ENCODE measurements around the gene PCDHA11.
A peak's percentile ranks its signal among the peaks of the same experiment; 100 is the strongest.
"Not testable (repeated sequence)": the region's sequence is repeated elsewhere in the genome, so short reads cannot be mapped to it uniquely, and the experiment has no call there.

Gene PCDHA11

DNA sequence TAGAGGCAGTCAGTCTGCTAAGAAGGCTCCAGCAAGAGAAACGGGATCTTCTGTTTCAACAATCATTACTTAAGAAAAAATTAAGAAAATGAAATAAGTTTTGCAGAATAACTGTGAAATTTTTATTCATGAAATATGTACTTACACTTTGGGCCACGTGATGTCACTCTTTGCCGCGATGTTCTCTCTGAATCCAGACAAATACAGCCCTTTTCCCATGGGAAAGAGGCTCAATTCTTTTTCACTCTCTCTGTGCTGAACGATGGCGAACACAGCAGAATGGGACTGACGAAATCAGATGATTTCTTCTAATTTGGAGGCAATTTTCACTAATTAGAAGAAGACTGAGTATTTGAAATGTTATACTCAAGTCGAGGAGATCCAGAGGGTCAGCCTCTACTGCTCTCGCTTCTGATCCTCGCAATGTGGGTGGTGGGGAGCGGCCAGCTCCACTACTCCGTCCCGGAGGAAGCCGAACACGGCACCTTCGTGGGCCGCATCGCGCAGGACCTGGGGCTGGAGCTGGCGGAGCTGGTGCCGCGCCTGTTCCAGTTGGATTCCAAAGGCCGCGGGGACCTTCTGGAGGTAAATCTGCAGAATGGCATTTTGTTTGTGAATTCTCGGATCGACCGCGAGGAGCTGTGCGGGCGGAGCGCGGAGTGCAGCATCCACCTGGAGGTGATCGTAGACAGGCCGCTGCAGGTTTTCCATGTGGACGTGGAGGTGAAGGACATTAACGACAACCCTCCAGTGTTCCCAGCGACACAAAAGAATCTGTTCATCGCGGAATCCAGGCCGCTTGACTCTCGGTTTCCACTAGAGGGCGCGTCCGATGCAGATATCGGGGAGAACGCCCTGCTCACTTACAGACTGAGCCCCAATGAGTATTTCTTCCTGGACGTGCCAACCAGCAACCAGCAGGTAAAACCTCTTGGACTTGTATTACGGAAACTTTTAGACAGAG is 20.3 kb upstream of the PCDHA11 start, which contains the start of gene PCDHA9:
PCDHA9 (plus strand) TSS at position 244 of the 964 bp plus-strand sequence; CDS start at position 358, 114 bp downstream.
- TF ChIP-seq NFIC (IDR thresholded peaks at IDR 0.05); ZBTB7A (IDR thresholded peaks at IDR 0.05; ENCODE audit: low read depth); EGR1 (IDR thresholded peaks at IDR 0.05): not testable (repeated sequence)

DNA sequence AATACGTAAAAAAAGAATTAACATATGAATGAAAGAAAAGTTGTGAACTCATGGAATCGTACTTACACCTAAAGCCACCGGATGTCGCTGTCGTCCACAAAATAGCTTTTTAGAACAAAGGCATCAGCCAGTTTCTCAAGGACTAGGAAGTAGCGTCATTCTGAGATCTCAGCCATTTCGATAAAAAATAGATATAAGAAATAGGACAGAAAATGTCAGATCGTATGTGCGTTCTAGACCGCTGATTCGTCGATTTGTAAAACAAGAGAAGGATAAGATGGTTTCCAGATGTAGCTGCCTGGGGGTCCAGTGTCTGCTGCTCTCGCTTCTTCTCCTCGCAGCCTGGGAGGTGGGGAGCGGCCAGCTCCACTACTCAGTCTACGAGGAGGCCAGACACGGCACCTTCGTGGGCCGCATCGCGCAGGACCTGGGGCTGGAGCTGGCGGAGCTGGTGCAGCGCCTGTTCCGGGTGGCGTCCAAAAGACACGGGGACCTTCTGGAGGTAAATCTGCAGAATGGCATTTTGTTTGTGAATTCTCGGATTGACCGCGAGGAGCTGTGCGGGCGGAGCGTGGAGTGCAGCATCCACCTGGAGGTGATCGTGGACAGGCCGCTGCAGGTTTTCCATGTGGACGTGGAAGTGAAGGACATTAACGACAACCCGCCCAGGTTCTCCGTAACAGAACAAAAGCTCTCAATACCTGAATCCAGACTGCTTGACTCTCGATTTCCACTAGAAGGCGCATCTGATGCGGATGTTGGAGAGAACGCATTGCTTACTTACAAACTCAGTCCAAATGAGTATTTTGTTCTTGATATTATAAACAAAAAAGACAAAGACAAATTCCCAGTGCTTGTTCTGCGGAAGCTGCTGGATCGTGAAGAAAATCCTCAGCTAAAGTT is 12.7 kb upstream of the PCDHA11 start, which contains the start of gene PCDHA10:
PCDHA10 (plus strand) TSS at position 126 of the 903 bp plus-strand sequence; CDS start at position 278, 152 bp downstream.
- no peak for TF ChIP-seq TAF1 (IDR thresholded peaks at IDR 0.05; ENCODE audit: low read depth)
- peak; percentile 30; the same call in 1 of the 2 replicates for TF ChIP-seq RAD21 (IDR thresholded peaks at IDR 0.05; ENCODE audit: low read depth)

DNA sequence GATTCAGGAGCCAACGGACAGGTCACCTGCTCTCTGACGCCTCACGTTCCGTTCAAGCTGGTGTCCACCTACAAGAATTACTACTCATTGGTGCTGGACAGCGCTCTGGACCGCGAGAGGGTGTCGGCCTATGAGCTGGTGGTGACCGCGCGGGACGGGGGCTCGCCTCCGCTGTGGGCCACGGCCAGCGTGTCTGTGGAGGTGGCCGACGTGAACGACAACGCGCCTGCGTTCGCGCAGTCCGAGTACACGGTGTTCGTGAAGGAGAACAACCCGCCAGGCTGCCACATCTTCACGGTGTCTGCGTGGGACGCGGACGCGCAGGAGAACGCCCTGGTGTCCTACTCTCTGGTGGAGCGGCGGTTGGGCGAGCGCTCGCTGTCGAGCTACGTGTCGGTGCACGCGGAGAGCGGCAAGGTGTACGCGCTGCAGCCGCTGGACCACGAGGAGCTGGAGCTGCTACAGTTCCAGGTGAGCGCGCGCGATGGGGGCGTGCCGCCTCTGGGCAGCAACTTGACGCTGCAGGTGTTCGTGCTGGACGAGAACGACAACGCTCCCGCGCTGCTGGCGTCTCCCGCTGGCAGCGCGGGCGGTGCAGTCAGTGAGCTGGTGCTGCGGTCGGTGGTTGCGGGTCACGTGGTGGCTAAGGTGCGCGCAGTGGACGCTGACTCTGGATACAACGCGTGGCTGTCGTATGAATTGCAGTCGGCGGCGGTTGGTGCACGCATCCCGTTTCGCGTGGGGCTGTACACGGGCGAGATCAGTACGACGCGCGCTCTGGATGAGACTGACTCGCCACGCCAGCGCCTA is 11.4 kb upstream of the PCDHA11 start:
- TF ChIP-seq TEAD4 (IDR thresholded peaks at IDR 0.05), result no peak
- no peak for TF ChIP-seq TCF12 (IDR thresholded peaks at IDR 0.05; ENCODE audit: low read depth)
- TF ChIP-seq YY1 (IDR thresholded peaks at IDR 0.05; ENCODE audit: low read depth), result no peak
- TF ChIP-seq, protein P1, sequence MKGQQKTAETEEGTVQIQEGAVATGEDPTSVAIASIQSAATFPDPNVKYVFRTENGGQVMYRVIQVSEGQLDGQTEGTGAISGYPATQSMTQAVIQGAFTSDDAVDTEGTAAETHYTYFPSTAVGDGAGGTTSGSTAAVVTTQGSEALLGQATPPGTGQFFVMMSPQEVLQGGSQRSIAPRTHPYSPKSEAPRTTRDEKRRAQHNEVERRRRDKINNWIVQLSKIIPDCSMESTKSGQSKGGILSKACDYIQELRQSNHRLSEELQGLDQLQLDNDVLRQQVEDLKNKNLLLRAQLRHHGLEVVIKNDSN (IDR thresholded peaks at IDR 0.05), result no peak
- TF ChIP-seq, protein P2, sequence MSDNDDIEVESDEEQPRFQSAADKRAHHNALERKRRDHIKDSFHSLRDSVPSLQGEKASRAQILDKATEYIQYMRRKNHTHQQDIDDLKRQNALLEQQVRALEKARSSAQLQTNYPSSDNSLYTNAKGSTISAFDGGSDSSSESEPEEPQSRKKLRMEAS (IDR thresholded peaks at IDR 0.05), result no peak
- no peak for TF ChIP-seq CREB1 (IDR thresholded peaks at IDR 0.05; ENCODE audit: low read depth)
- no peak for TF ChIP-seq CEBPB (IDR thresholded peaks at IDR 0.05)
- TF ChIP-seq RAD21 (IDR thresholded peaks at IDR 0.05; ENCODE audit: low read depth), result no peak
- TF ChIP-seq EP300 (IDR thresholded peaks at IDR 0.05; ENCODE audit: borderline replicate concordance), result no peak
- TF ChIP-seq EGR1 (IDR thresholded peaks at IDR 0.05), result no peak
- TF ChIP-seq TAF1 (IDR thresholded peaks at IDR 0.05; ENCODE audit: low read depth), result no peak
- no peak for TF ChIP-seq NFIC (IDR thresholded peaks at IDR 0.05)
- TF ChIP-seq, protein P3, sequence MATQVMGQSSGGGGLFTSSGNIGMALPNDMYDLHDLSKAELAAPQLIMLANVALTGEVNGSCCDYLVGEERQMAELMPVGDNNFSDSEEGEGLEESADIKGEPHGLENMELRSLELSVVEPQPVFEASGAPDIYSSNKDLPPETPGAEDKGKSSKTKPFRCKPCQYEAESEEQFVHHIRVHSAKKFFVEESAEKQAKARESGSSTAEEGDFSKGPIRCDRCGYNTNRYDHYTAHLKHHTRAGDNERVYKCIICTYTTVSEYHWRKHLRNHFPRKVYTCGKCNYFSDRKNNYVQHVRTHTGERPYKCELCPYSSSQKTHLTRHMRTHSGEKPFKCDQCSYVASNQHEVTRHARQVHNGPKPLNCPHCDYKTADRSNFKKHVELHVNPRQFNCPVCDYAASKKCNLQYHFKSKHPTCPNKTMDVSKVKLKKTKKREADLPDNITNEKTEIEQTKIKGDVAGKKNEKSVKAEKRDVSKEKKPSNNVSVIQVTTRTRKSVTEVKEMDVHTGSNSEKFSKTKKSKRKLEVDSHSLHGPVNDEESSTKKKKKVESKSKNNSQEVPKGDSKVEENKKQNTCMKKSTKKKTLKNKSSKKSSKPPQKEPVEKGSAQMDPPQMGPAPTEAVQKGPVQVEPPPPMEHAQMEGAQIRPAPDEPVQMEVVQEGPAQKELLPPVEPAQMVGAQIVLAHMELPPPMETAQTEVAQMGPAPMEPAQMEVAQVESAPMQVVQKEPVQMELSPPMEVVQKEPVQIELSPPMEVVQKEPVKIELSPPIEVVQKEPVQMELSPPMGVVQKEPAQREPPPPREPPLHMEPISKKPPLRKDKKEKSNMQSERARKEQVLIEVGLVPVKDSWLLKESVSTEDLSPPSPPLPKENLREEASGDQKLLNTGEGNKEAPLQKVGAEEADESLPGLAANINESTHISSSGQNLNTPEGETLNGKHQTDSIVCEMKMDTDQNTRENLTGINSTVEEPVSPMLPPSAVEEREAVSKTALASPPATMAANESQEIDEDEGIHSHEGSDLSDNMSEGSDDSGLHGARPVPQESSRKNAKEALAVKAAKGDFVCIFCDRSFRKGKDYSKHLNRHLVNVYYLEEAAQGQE (IDR thresholded peaks at IDR 0.05; ENCODE audit: low read depth), result no peak
- TF ChIP-seq ZBTB7A (IDR thresholded peaks at IDR 0.05; ENCODE audit: low read depth), result no peak

DNA sequence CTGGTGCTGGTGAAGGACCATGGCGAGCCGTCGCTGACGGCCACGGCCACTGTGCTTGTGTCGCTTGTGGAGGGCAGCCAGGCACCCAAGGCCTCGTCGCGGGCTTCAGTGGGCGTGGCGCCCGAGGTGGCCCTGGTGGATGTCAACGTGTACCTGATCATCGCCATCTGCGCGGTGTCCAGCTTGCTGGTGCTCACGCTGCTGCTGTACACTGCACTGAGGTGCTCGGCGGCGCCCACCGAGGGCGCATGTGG is 10.8 kb upstream of the PCDHA11 start:
- TF ChIP-seq CREB1 (IDR thresholded peaks at IDR 0.05; ENCODE audit: low read depth) (no peak), RAD21 (IDR thresholded peaks at IDR 0.05; ENCODE audit: low read depth) (no peak), FOXM1 (IDR thresholded peaks at IDR 0.05; ENCODE audit: borderline replicate concordance, low read depth) (no peak), TCF12 (IDR thresholded peaks at IDR 0.05; ENCODE audit: low read depth) (no peak), NFIC (IDR thresholded peaks at IDR 0.05) (no peak), CEBPB (IDR thresholded peaks at IDR 0.05) (no peak), TAF1 (IDR thresholded peaks at IDR 0.05; ENCODE audit: low read depth) (no peak), EP300 (IDR thresholded peaks at IDR 0.05; ENCODE audit: borderline replicate concordance) (no peak), EGR1 (IDR thresholded peaks at IDR 0.05) (no peak), YY1 (IDR thresholded peaks at IDR 0.05; ENCODE audit: low read depth) (no peak)
- TF ChIP-seq, protein P1 (IDR thresholded peaks at IDR 0.05), result no peak
- TF ChIP-seq, protein P2 (IDR thresholded peaks at IDR 0.05), result no peak
- TF ChIP-seq, protein P3 (IDR thresholded peaks at IDR 0.05; ENCODE audit: low read depth), result no peak
